IPS-NIHi7 (cell line): ENCODE data around the gene KIF2C.

ENCODE experiments used
- DNase-seq: peaks from one replicate; pipeline ENCODE4 v3.0.0; 2012; ENCODE audit warnings: mixed read lengths; ENCODE audit errors: extremely low spot score

The KIF2C gene

GRCh38 chr1:44775078-44775929 is 35.7 kb downstream of the KIF2C start, which contains the start of gene RPS8:
Gene RPS8, plus strand, starts transcription at chr1:44775540. Its CDS starts 57 bp downstream, at chr1:44775597.
- DNase-seq = peak; percentile 93

- no peak for DNase-seq
These were observed 36.5 kb downstream of the KIF2C start for GRCh38 chr1:44775930-44776729.

GRCh38 chr1:44776730-44777068 is 37.1 kb downstream of the KIF2C start:
- no peak for DNase-seq

- DNase-seq = no peak
These were observed 37.9 kb downstream of the KIF2C start for GRCh38 chr1:44777547-44777946.

- no peak for DNase-seq
These were observed 38.5 kb downstream of the KIF2C start for GRCh38 chr1:44777969-44778635.

GRCh38 chr1:44778705-44779576 is 39.3 kb downstream of the KIF2C start:
- no peak for DNase-seq

GRCh38 chr1:44780583-44781121 is 41.0 kb downstream of the KIF2C start:
- no peak for DNase-seq

GRCh38 chr1:44783697-44784093 is 44.1 kb downstream of the KIF2C start:
- no peak for DNase-seq

- DNase-seq = peak; percentile 31
These were observed 44.7 kb downstream of the KIF2C start for GRCh38 chr1:44784094-44785028.

- no peak for DNase-seq
These were observed 45.4 kb downstream of the KIF2C start for GRCh38 chr1:44785029-44785380.

- no peak for DNase-seq
These were observed 46.0 kb downstream of the KIF2C start for GRCh38 chr1:44785501-44786137.

GRCh38 chr1:44786138-44786840 is 46.7 kb downstream of the KIF2C start:
- DNase-seq = peak; percentile 79

- no peak for DNase-seq
These were observed 47.3 kb downstream of the KIF2C start for GRCh38 chr1:44786841-44787426.

- no peak for DNase-seq
These were observed 47.9 kb downstream of the KIF2C start for GRCh38 chr1:44787506-44787905.

- DNase-seq = no peak
These were observed 48.7 kb downstream of the KIF2C start, which contains the start of gene BEST4 for GRCh38 chr1:44788120-44788860. Gene BEST4, minus strand, starts transcription at chr1:44788170. Its CDS starts 465 bp downstream, at chr1:44787705.

GRCh38 chr1:44790968-44791801 is 51.5 kb downstream of the KIF2C start:
- no peak for DNase-seq
